GM10248 (cell line): ENCODE measurements around the gene DNALI1.
A peak's percentile ranks its signal among the peaks of the same experiment; 100 is the strongest.
"Not testable (repeated sequence)": the region's sequence is repeated elsewhere in the genome, so short reads cannot be mapped to it uniquely, and the experiment has no call there.

Experiments
- CTCF ChIA-PET: fragments of 300-600 bp; sonication (Branson Sonifier 250); formaldehyde crosslinking; extraction: SDS; loops from one replicate; lab custom pipeline; 2021; ENCODE audit warnings: antibody characterized with exemption; lab: Yijun Ruan, JAX
- POLR2A ChIA-PET: fragments of 350-650 bp; sonication (Branson Sonifier 250); formaldehyde crosslinking; extraction: SDS; loops from one replicate; lab custom pipeline; 2020; ENCODE audit warnings: antibody characterized with exemption; lab: Yijun Ruan, JAX
- DNase-seq: peaks from one replicate; pipeline ENCODE4 v3.0.0; 2012; ENCODE audit errors: extremely low spot score
- CTCF ChIP-seq: IDR thresholded peaks from 2 replicates; pipeline ENCODE4 v1.5.1; 2012; ENCODE audit warnings: mild to moderate bottlenecking, low read depth; ENCODE audit errors: extremely low read depth, missing control alignments, control extremely low read depth

The DNALI1 gene

DNA sequence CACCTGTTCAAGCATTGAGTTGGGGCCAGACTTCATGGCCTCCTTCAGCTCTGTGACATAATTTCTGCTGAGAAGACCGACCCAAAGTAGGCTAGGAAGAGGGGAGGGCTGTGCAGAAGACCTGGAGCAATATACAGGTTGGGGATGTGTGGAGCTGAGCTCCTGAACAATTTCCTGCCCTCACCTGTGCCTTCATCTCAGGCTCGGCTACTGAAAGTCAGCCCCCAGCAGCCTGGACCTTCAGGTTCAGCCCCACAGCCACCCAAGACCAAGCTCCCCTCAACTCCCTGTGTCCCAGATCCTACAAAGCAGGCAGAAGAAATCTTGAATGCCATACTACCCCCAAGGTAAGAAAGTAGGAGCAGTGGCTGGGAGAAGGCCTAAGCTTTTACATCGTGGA lies 662 bp downstream of the DNALI1 start:
- ChIA-PET CTCF (interaction anchor here (0.7 to 1.3 kb wide), 3 partner anchors 43 to 134 kb away, joined by 3 to 4 read pairs (median 3); partner anchors contain the start of gene MEAF6), POLR2A (no interaction called here)
- no peak for TF ChIP-seq CTCF
- no peak for DNase-seq

GRCh38 chr1:37558411-37558810 lies 1.7 kb downstream of the DNALI1 start:
- no peak for TF ChIP-seq CTCF
- ChIA-PET POLR2A (no interaction called here), CTCF (no interaction called here)
- DNase-seq = no peak

- ChIA-PET POLR2A (no interaction called here), CTCF (interaction anchor here (0.9 to 2.0 kb wide), 3 partner anchors 16 to 124 kb away, joined by 3 to 9 read pairs (median 5); no protein-coding TSS in a partner anchor)
- DNase-seq = no peak
- no peak for TF ChIP-seq CTCF
Observed at GRCh38 chr1:37559080-37559479, 2.3 kb downstream of the DNALI1 start.

GRCh38 chr1:37559957-37560379 lies 3.2 kb downstream of the DNALI1 start:
- CTCF ChIA-PET = interaction anchor here (1.4 to 2.0 kb wide), 2 partner anchors 122 to 124 kb away, joined by 5 to 9 read pairs; no protein-coding TSS in a partner anchor
- not testable (repeated sequence) for DNase-seq
- POLR2A ChIA-PET = interaction anchor here (0.6 kb wide), 1 partner anchor 312 kb away, joined by 3 read pairs; no protein-coding TSS in a partner anchor

DNA sequence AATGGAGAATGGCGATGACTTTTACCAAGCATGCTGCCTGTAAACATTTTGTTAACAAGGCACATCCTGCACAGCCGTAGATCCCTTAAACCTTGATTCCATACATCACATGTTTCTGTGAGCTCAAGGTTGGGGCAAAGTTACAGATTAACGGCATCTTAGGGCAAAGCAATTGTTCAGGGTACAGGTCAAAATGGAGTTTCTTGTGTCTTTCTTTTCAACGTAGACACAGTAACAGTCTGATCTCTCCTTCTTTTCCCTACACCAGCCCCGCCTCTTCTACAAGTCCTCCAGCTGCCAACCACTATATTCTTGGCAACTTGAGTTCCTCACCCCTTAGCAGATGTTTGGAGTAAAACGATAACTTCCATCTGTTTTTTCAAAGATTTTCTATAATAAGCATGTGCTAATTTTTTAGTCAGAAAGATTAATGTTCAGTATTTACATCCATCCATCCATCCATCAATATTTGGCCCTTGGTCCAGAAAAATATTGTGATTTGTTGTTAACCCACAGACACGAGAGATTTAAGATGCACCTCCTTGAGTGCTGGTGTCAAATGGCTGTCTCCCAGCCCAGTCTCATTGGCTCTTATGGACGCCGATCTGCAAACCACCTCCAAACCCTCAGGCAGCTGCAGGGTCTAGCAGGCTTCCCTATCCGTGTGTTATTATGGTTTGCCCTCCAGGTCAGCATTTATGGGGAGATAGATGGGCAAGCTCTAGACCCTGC lies 3.8 kb downstream of the DNALI1 start:
- TF ChIP-seq CTCF = no peak
- ChIA-PET POLR2A (interaction anchor here (0.6 kb wide), 1 partner anchor 311 kb away, joined by 3 read pairs; no protein-coding TSS in a partner anchor), CTCF (interaction anchor here (0.7 to 2.0 kb wide), 3 partner anchors 46 to 123 kb away, joined by 3 to 9 read pairs (median 5); partner anchors contain the start of gene MEAF6)
- no peak for DNase-seq

- ChIA-PET POLR2A (no interaction called here), CTCF (interaction anchor here (0.7 to 3.0 kb wide), 6 partner anchors 22 to 298 kb away, joined by 3 to 9 read pairs (median 4); partner anchors contain the start of genes CDCA8, MEAF6 and MTF1)
- DNase-seq = peak; percentile 57
- peak; percentile 70 for TF ChIP-seq CTCF
Observed at GRCh38 chr1:37561133-37562132, 4.7 kb downstream of the DNALI1 start.
